Suprapubic skin (tissue), 4 donors: Measurements from ENCODE around the gene STIM2. TPM values are rescaled to one million over a fixed set of nuclear protein-coding genes. Genes with fewer than 3 reads are reported as not detected.
"Not testable (repeated sequence)": the region's sequence is repeated elsewhere in the genome, so short reads cannot be mapped to it uniquely, and the experiment has no call there.

Experiments
- DNase-seq, 2 donors: peaks; one replicate each; pipeline ENCODE4 v3.0.0-alpha.2; 2019; ENCODE audit warnings: low spot score in 2 of 2
- H3K27ac ChIP-seq: fragments of 200-600 bp; sonication (generic); one replicate; pipeline ENCODE4 v1.5.1; 2019
- H3K27me3 ChIP-seq: fragments of 200-600 bp; sonication (generic); one replicate; pipeline ENCODE4 v1.5.1; 2019
- H3K36me3 ChIP-seq: fragments of 200-600 bp; sonication (generic); one replicate; pipeline ENCODE4 v1.5.1; 2019
- H3K4me1 ChIP-seq: fragments of 200-600 bp; sonication (generic); one replicate; pipeline ENCODE4 v1.5.1; 2019
- H3K4me3 ChIP-seq: fragments of 200-600 bp; sonication (generic); one replicate; pipeline ENCODE4 v1.5.1; 2019; ENCODE audit warnings: mild to moderate bottlenecking
- H3K9me3 ChIP-seq: fragments of 200-600 bp; sonication (generic); one replicate; pipeline ENCODE4 v1.5.1; 2019
- CTCF ChIP-seq, 2 donors: fragments of 200-600 bp in 1 of 2; fragments of 450-650 bp in 1 of 2; sonication (generic) in 1 of 2; IDR thresholded peaks; one replicate each; pipeline ENCODE4 v1.5.1; 2016 to 2019; ENCODE audit warnings: antibody characterized with exemption in 2 of 2, mild to moderate bottlenecking in 1 of 2, moderate library complexity in 1 of 2
- EP300 ChIP-seq: sonication (generic); formaldehyde crosslinking; IDR thresholded peaks from one replicate; pipeline ENCODE4 v1.6.1; 2017; ENCODE audit warnings: antibody characterized with exemption
- POLR2A ChIP-seq, 2 donors: fragments of 450-650 bp; IDR thresholded peaks; one replicate each; pipeline ENCODE4 v1.6.1; 2017; ENCODE audit warnings: antibody characterized with exemption in 2 of 2, mild to moderate bottlenecking in 2 of 2, moderate library complexity in 2 of 2
- POLR2AphosphoS5 ChIP-seq, 3 donors: sonication (generic); formaldehyde crosslinking; IDR thresholded peaks; one replicate each; pipeline ENCODE4 v1.6.1; 2017; ENCODE audit warnings: antibody characterized with exemption in 3 of 3
- WGBS: methylation state at CpG from one replicate; pipeline ENCODE4 v1.1.5; 2018; 5-methylcytosine and 5-hydroxymethylcytosine counted together
- total RNA-seq, 4 donors: library from RNA; depleted of rRNA; stranded (reverse); fragments of >200 nt; gene quantifications; one replicate each; pipeline ENCODE4 v1.1.0, GENCODE V29; 2016

Gene STIM2
- total RNA-seq, 4 donors from 2014 or later, result 20.2 to 37.3 (median 27.5) TPM

- Histone ChIP-seq H3K36me3 (peaks cover 3% of the 10 kb centered on the region), H3K27me3 (no peaks in the 10 kb centered on the region), H3K9me3 (no peaks in the 10 kb centered on the region), H3K4me1 (no peaks in the 10 kb centered on the region), H3K4me3 (no peak overlapping the region), H3K27ac (no peak overlapping the region)
- no peak for DNase-seq
- WGBS, result 90% methylated on average over 4 of the region's 4 CpGs
- no peak for TF ChIP-seq POLR2AphosphoS5 (IDR thresholded peaks at IDR 0.05)
- no peak for TF ChIP-seq CTCF (IDR thresholded peaks at IDR 0.05)
- no peak for TF ChIP-seq POLR2A (IDR thresholded peaks at IDR 0.05)
- no peak for TF ChIP-seq EP300
These were observed 98.4 kb downstream of the STIM2 start for GRCh38 chr4:26958925-26959653.

GRCh38 chr4:26959654-26960047 is 99.0 kb downstream of the STIM2 start:
- no peaks in the 10 kb centered on the region for H3K9me3 ChIP-seq
- WGBS, result 48% methylated on average over 1 of the region's 1 CpG
- TF ChIP-seq POLR2A (IDR thresholded peaks at IDR 0.05), result no peak
- no peak for TF ChIP-seq EP300
- no peak for TF ChIP-seq POLR2AphosphoS5 (IDR thresholded peaks at IDR 0.05)
- TF ChIP-seq CTCF (IDR thresholded peaks at IDR 0.05), result no peak
- H3K27ac ChIP-seq, result no peak overlapping the region
- no peak for DNase-seq
- peaks cover 3% of the 10 kb centered on the region for H3K4me1 ChIP-seq
- H3K36me3 ChIP-seq, result peaks cover 3% of the 10 kb centered on the region
- H3K27me3 ChIP-seq, result no peaks in the 10 kb centered on the region
- no peak overlapping the region for H3K4me3 ChIP-seq

GRCh38 chr4:26962720-26963119 is 102.1 kb downstream of the STIM2 start:
- Histone ChIP-seq H3K27me3 (no peaks in the 10 kb centered on the region), H3K4me3 (no peak overlapping the region), H3K36me3 (peaks cover 3% of the 10 kb centered on the region), H3K27ac (no peak overlapping the region), H3K9me3 (no peaks in the 10 kb centered on the region), H3K4me1 (peaks cover 3% of the 10 kb centered on the region)
- no peak for DNase-seq
- TF ChIP-seq POLR2A (IDR thresholded peaks at IDR 0.05), result no peak
- TF ChIP-seq EP300, result no peak
- no peak for TF ChIP-seq POLR2AphosphoS5 (IDR thresholded peaks at IDR 0.05)
- no peak for TF ChIP-seq CTCF (IDR thresholded peaks at IDR 0.05)

- H3K9me3 ChIP-seq, result no peaks in the 10 kb centered on the region
- no peak for DNase-seq
- H3K4me1 ChIP-seq, result peaks cover 3% of the 10 kb centered on the region
- H3K36me3 ChIP-seq, result no peaks in the 10 kb centered on the region
- no peak overlapping the region for H3K27ac ChIP-seq
- TF ChIP-seq EP300, result no peak
- no peak for TF ChIP-seq CTCF (IDR thresholded peaks at IDR 0.05)
- no peak for TF ChIP-seq POLR2A (IDR thresholded peaks at IDR 0.05)
- TF ChIP-seq POLR2AphosphoS5 (IDR thresholded peaks at IDR 0.05), result no peak
- WGBS, result 62% methylated on average over 1 of the region's 1 CpG
- H3K4me3 ChIP-seq, result no peak overlapping the region
- H3K27me3 ChIP-seq, result no peaks in the 10 kb centered on the region
These were observed 103.9 kb downstream of the STIM2 start for GRCh38 chr4:26964512-26964911.

GRCh38 chr4:26964994-26965393 is 104.4 kb downstream of the STIM2 start:
- no peaks in the 10 kb centered on the region for H3K9me3 ChIP-seq
- WGBS, result 78% methylated on average over 1 of the region's 1 CpG
- TF ChIP-seq POLR2AphosphoS5 (IDR thresholded peaks at IDR 0.05) (no peak), EP300 (no peak), POLR2A (IDR thresholded peaks at IDR 0.05) (no peak), CTCF (IDR thresholded peaks at IDR 0.05) (no peak)

GRCh38 chr4:26975464-26976181 is 115.0 kb downstream of the STIM2 start:
- DNase-seq, H3K27me3 ChIP-seq, H3K4me1 ChIP-seq, H3K4me3 ChIP-seq, H3K9me3 ChIP-seq, H3K36me3 ChIP-seq, H3K27ac ChIP-seq: not testable (repeated sequence)
- WGBS, result 98% methylated on average over 10 of the region's 12 CpGs

More at GRCh38 chr4:26964994-26965393, 104.4 kb downstream of the STIM2 start:
- no peaks in the 10 kb centered on the region for H3K27me3 ChIP-seq
- DNase-seq, result no peak
- peaks cover 3% of the 10 kb centered on the region for H3K4me1 ChIP-seq
- no peak overlapping the region for H3K4me3 ChIP-seq
- H3K36me3 ChIP-seq, result no peaks in the 10 kb centered on the region
- no peak overlapping the region for H3K27ac ChIP-seq
